ENCODE results near the gene PIK3AP1.

DNA sequence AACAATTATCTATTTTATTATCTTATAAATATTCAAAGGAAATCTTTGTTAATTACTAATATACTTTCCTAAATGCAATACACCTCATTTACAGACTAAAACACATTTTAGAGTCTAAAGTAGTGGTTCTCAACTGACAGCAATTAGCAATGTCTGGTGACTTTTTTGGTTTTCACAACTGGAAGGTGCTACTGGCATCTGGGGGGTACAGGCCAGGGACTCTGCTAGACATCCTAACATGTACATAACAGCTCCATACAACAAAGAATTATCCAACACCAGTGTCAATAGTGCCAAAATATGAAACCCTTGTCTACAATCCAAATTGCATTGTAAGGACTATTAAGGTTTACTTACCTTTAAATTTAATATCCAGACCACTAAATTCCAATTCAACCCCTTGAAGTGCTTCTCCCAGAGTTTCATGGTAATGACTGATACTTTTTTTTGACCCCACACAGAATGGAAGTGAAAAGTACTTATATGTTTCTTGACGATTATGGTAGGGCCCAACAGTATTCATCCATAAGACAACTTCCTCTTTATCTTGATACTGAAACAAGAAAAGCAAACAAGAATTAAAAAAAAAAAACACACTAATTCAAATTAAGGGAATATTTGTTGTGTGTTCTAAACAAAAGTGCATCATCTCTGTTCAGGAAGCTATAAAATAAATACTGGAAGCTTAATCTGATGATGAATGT lies 143.9 kb downstream of the PIK3AP1 start:
- TF ChIP-seq, protein P1, sequence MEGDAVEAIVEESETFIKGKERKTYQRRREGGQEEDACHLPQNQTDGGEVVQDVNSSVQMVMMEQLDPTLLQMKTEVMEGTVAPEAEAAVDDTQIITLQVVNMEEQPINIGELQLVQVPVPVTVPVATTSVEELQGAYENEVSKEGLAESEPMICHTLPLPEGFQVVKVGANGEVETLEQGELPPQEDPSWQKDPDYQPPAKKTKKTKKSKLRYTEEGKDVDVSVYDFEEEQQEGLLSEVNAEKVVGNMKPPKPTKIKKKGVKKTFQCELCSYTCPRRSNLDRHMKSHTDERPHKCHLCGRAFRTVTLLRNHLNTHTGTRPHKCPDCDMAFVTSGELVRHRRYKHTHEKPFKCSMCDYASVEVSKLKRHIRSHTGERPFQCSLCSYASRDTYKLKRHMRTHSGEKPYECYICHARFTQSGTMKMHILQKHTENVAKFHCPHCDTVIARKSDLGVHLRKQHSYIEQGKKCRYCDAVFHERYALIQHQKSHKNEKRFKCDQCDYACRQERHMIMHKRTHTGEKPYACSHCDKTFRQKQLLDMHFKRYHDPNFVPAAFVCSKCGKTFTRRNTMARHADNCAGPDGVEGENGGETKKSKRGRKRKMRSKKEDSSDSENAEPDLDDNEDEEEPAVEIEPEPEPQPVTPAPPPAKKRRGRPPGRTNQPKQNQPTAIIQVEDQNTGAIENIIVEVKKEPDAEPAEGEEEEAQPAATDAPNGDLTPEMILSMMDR (IDR thresholded peaks at IDR 0.05; ENCODE audit: low read depth, low read length, missing input control): no peak
- no peak for TF ChIP-seq GABPA (IDR thresholded peaks at IDR 0.05 in 1 of 2, conservative IDR thresholded peaks at IDR 0.05 in 1 of 2)
- TF ChIP-seq EGR1 (IDR thresholded peaks at IDR 0.05; ENCODE audit: low read depth in 2 of 2): no peak
- TF ChIP-seq, protein P2, sequence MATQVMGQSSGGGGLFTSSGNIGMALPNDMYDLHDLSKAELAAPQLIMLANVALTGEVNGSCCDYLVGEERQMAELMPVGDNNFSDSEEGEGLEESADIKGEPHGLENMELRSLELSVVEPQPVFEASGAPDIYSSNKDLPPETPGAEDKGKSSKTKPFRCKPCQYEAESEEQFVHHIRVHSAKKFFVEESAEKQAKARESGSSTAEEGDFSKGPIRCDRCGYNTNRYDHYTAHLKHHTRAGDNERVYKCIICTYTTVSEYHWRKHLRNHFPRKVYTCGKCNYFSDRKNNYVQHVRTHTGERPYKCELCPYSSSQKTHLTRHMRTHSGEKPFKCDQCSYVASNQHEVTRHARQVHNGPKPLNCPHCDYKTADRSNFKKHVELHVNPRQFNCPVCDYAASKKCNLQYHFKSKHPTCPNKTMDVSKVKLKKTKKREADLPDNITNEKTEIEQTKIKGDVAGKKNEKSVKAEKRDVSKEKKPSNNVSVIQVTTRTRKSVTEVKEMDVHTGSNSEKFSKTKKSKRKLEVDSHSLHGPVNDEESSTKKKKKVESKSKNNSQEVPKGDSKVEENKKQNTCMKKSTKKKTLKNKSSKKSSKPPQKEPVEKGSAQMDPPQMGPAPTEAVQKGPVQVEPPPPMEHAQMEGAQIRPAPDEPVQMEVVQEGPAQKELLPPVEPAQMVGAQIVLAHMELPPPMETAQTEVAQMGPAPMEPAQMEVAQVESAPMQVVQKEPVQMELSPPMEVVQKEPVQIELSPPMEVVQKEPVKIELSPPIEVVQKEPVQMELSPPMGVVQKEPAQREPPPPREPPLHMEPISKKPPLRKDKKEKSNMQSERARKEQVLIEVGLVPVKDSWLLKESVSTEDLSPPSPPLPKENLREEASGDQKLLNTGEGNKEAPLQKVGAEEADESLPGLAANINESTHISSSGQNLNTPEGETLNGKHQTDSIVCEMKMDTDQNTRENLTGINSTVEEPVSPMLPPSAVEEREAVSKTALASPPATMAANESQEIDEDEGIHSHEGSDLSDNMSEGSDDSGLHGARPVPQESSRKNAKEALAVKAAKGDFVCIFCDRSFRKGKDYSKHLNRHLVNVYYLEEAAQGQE (IDR thresholded peaks at IDR 0.05): no peak
- TF ChIP-seq, protein P3, sequence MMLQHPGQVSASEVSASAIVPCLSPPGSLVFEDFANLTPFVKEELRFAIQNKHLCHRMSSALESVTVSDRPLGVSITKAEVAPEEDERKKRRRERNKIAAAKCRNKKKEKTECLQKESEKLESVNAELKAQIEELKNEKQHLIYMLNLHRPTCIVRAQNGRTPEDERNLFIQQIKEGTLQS (IDR thresholded peaks at IDR 0.05): no peak
- TF ChIP-seq NR2F2 (IDR thresholded peaks at IDR 0.05): no peak
- TF ChIP-seq YY1 (IDR thresholded peaks at IDR 0.05): no peak
- no peak for TF ChIP-seq SP1 (IDR thresholded peaks at IDR 0.05)
- no peak for TF ChIP-seq RAD21 (IDR thresholded peaks at IDR 0.05)
- no peak for TF ChIP-seq FOXA2 (IDR thresholded peaks at IDR 0.05)
- TF ChIP-seq FOXA1 (IDR thresholded peaks at IDR 0.05): no peak
